ENCODE results near the gene MED26. TPM values are rescaled to one million over a fixed set of nuclear protein-coding genes. Genes with fewer than 3 reads are reported as not detected.

MED26 gene
- total RNA-seq, 1 experiment from 2014 or later, result 11.4 TPM

DNA sequence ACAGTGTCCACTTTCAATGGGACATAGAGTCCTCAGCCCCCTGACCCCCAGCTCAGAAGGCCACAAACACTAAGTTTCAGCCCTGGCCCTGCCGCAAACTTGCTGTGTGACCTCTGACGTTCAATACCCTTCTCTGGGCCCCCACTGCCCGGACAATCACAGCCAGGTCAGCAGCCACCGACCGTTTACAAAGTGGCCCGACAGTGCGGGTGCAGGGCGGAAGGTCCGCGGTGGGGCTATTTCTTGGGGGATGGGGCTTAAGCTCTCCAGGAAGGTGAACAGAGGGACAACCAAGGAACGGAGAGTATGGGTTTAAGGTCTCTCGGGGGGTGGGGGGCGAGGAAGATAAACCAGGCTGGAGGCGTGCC is 31.4 kb upstream of the MED26 start:
- peaks cover 12% of the 10 kb centered on the region for H3K27me3 Mint-ChIP-seq (ENCODE audit: low read depth)
- H3K4me1 ChIP-seq (ENCODE audit: insufficient read depth, low read length), result no peaks in the 10 kb centered on the region
- H3K4me1 Mint-ChIP-seq, result peaks cover 10 to 14% of the 10 kb centered on the region in 2 experiments
- no peaks in the 10 kb centered on the region for H3K9me3 ChIP-seq (ENCODE audit: control insufficient read depth, low read depth, low read length)
- H3K79me2 ChIP-seq (ENCODE audit: insufficient read depth, low read length), result peaks cover 10% of the 10 kb centered on the region; the same call in 1 of the 2 replicates
- no peak overlapping the region for H4K8ac ChIP-seq (replicated peaks; ENCODE audit: insufficient read length, low read depth, low read length)
- H3K9ac ChIP-seq (ENCODE audit: extremely low read depth, insufficient read length, low read length), result peak overlapping the region; percentile 71
- H4K91ac ChIP-seq (ENCODE audit: insufficient read length, low read depth, low read length), result no peak overlapping the region
- peaks cover 5% of the 10 kb centered on the region for H3K23me2 ChIP-seq (ENCODE audit: insufficient read length, low read depth, low read length, poor library complexity, severe bottlenecking)
- no peak overlapping the region for H2BK120ac ChIP-seq (ENCODE audit: low read depth, low read length, poor library complexity, severe bottlenecking)
- H3K23ac ChIP-seq (ENCODE audit: insufficient read length, low read depth, low read length), result no peak overlapping the region
- no peak overlapping the region for H2BK5ac ChIP-seq (ENCODE audit: insufficient read length, low read length)
- H2AK5ac ChIP-seq (ENCODE audit: insufficient read length, low read length), result no peak overlapping the region
- no peak overlapping the region for H3K27ac ChIP-seq (ENCODE audit: insufficient read length, low read depth, low read length)
- TF ChIP-seq, protein P1, sequence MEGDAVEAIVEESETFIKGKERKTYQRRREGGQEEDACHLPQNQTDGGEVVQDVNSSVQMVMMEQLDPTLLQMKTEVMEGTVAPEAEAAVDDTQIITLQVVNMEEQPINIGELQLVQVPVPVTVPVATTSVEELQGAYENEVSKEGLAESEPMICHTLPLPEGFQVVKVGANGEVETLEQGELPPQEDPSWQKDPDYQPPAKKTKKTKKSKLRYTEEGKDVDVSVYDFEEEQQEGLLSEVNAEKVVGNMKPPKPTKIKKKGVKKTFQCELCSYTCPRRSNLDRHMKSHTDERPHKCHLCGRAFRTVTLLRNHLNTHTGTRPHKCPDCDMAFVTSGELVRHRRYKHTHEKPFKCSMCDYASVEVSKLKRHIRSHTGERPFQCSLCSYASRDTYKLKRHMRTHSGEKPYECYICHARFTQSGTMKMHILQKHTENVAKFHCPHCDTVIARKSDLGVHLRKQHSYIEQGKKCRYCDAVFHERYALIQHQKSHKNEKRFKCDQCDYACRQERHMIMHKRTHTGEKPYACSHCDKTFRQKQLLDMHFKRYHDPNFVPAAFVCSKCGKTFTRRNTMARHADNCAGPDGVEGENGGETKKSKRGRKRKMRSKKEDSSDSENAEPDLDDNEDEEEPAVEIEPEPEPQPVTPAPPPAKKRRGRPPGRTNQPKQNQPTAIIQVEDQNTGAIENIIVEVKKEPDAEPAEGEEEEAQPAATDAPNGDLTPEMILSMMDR (conservative IDR thresholded peaks at IDR 0.05), result no peak
- no peaks in the 10 kb centered on the region for H3K27me3 ChIP-seq (ENCODE audit: insufficient read depth, low read length)
- no peaks in the 10 kb centered on the region for H4K20me1 ChIP-seq (ENCODE audit: control insufficient read depth, insufficient read depth, insufficient read length)
- H2BK20ac ChIP-seq (ENCODE audit: low read depth, low read length, poor library complexity, severe bottlenecking), result no peak overlapping the region
- no peak for DNase-seq
- H3K36me3 Mint-ChIP-seq (ENCODE audit: insufficient read depth in 1 of 3, low read depth in 3 of 3), result peaks cover 25 to 42% (median 38%) of the 10 kb centered on the region in 3 experiments
- peaks cover 10% of the 10 kb centered on the region for H3K79me1 ChIP-seq (ENCODE audit: insufficient read depth, low read depth, low read length, poor library complexity, severe bottlenecking)
- no peak overlapping the region for H4K5ac ChIP-seq (ENCODE audit: insufficient read length, low read depth, low read length)
- no peak overlapping the region for H2BK12ac ChIP-seq (ENCODE audit: insufficient read length, low read depth, low read length)
- no peak overlapping the region for H3K18ac ChIP-seq (ENCODE audit: insufficient read length, low read depth, low read length)
- no peak overlapping the region for H3K4ac ChIP-seq (ENCODE audit: low read depth, low read length)
- H2AFZ ChIP-seq (ENCODE audit: low read length), result no peak overlapping the region
- H3K9me3 Mint-ChIP-seq, result no peaks in the 10 kb centered on the region
- H3K4me3 Mint-ChIP-seq, result peak overlapping the region; percentile 98 to 99
- H2BK15ac ChIP-seq (ENCODE audit: low read depth, low read length), result no peak overlapping the region
- no peak overlapping the region for H3T11ph ChIP-seq (ENCODE audit: low read length)
- H3K56ac ChIP-seq (ENCODE audit: insufficient read length, low read depth, low read length), result no peak overlapping the region
- H3K14ac ChIP-seq (ENCODE audit: insufficient read depth, low read length), result peak overlapping the region; percentile 36; the same call in 1 of the 2 replicates
- no CpG with 5 or more reads among the region's 14 CpGs for WGBS (ENCODE audit: extremely low coverage, insufficient read length, low lambda C conversion rate)
- H3K4me2 ChIP-seq (ENCODE audit: insufficient read depth, insufficient read length, low read length), result peak overlapping the region; percentile 92
- peak overlapping the region in 2 of 3 experiments; percentile 99 to 100; a peak in 4 of 7 replicates for H3K27ac Mint-ChIP-seq
